GM18508 (cell line): Measurements from ENCODE around the gene SH3GL1.

ENCODE experiments used
- ATAC-seq: cut with Tn5 transposase; IDR thresholded peaks from one replicate; pipeline ENCODE4 v1.9.1; 2021; ENCODE audit warnings: moderate number of reproducible peaks; ENCODE audit not compliant: insufficient read depth, unreplicated experiment

The SH3GL1 gene

GRCh38 chr19:4366666-4367335, 33.5 kb downstream of the SH3GL1 start:
- no peak for ATAC-seq

GRCh38 chr19:4365791-4366665, 34.3 kb downstream of the SH3GL1 start:
- ATAC-seq = no peak

- no peak for ATAC-seq
These were observed 35.0 kb downstream of the SH3GL1 start for GRCh38 chr19:4365341-4365740.

- no peak for ATAC-seq
These were observed 36.6 kb downstream of the SH3GL1 start for GRCh38 chr19:4363571-4364304.

- no peak for ATAC-seq
These were observed 37.4 kb downstream of the SH3GL1 start for GRCh38 chr19:4362831-4363545.

- no peak for ATAC-seq
These were observed 38.1 kb downstream of the SH3GL1 start for GRCh38 chr19:4362101-4362828.

GRCh38 chr19:4361152-4362046, 38.9 kb downstream of the SH3GL1 start:
- ATAC-seq = no peak

- no peak for ATAC-seq
These were observed 39.7 kb downstream of the SH3GL1 start for GRCh38 chr19:4360641-4361151.

- ATAC-seq = no peak
These were observed 40.2 kb downstream of the SH3GL1 start for GRCh38 chr19:4360081-4360569.

GRCh38 chr19:4359627-4360000, 40.7 kb downstream of the SH3GL1 start:
- no peak for ATAC-seq

- no peak for ATAC-seq
These were observed 41.4 kb downstream of the SH3GL1 start for GRCh38 chr19:4358709-4359626.

- no peak for ATAC-seq
These were observed 42.4 kb downstream of the SH3GL1 start for GRCh38 chr19:4357921-4358326.

- ATAC-seq = no peak
These were observed 43.1 kb downstream of the SH3GL1 start for GRCh38 chr19:4357095-4357797.

- ATAC-seq = no peak
These were observed 45.5 kb downstream of the SH3GL1 start for GRCh38 chr19:4354897-4355296.

- no peak for ATAC-seq
These were observed 46.1 kb downstream of the SH3GL1 start for GRCh38 chr19:4354282-4354681.

GRCh38 chr19:4352701-4353121, 47.6 kb downstream of the SH3GL1 start:
- no peak for ATAC-seq

GRCh38 chr19:4350726-4351125, 49.6 kb downstream of the SH3GL1 start:
- no peak for ATAC-seq
